GM13977 (cell line): ENCODE measurements around the gene RAB4B.

Experiments
- DNase-seq: peaks from one replicate; pipeline ENCODE4 v3.0.0; 2012; ENCODE audit warnings: low spot score
- CTCF ChIP-seq: IDR thresholded peaks from 2 replicates; pipeline ENCODE4 v1.5.1; 2012; ENCODE audit warnings: mild to moderate bottlenecking, control low read depth; ENCODE audit not compliant: insufficient read depth; ENCODE audit errors: extremely low read depth, missing control alignments
- in situ Hi-C: fragments of 300-500 bp; cut with MboI; formaldehyde crosslinking; loops from one replicate; pipeline ENCODE4 v1.12.0; 2022; ENCODE audit warnings: low sequenced_read_pairs, low pct_unique_long_range_greater_than_20kb, mixed read lengths, inconsistent platforms; ENCODE audit not compliant: unreplicated experiment

The RAB4B gene

GRCh38 chr19:40739030-40739839 lies 38.8 kb upstream of the RAB4B start:
- TF ChIP-seq CTCF, result no peak
- DNase-seq, result no peak
- in situ Hi-C loops, result no loop called here

- TF ChIP-seq CTCF, result no peak
- in situ Hi-C loops, result no loop called here
- no peak for DNase-seq
Measured at GRCh38 chr19:40739871-40740703, 38.0 kb upstream of the RAB4B start.

DNA sequence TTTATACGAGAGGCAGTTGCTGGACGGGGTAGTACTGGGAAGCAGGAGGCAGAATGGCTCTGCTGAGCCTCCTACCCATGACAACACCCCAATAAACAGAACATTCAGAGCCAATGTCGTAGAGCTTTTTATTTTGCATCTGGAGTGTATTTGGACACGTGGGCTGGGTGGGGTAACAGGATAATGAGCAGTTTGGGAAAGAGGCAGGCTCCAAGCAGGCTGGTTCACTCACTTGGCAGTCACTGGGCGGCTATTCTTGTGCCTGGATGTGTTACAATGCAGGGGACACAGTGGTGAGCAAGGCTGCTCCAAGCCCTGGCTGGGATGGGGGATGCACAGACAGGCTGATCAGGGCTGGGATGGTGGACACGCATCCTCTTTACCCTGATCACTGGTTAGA lies 37.3 kb upstream of the RAB4B start:
- DNase-seq, result no peak
- in situ Hi-C loops, result no loop called here
- no peak for TF ChIP-seq CTCF

GRCh38 chr19:40741527-40742390 lies 36.3 kb upstream of the RAB4B start:
- no peak for TF ChIP-seq CTCF
- no peak for DNase-seq
- in situ Hi-C loops, result no loop called here

- in situ Hi-C loops, result no loop called here
- no peak for TF ChIP-seq CTCF
- no peak for DNase-seq
Measured at GRCh38 chr19:40742477-40742876, 35.6 kb upstream of the RAB4B start.

- in situ Hi-C loops, result no loop called here
- no peak for TF ChIP-seq CTCF
- no peak for DNase-seq
Measured at GRCh38 chr19:40742886-40743285, 35.2 kb upstream of the RAB4B start.
